Esophagus squamous epithelium (tissue), 5 donors: ENCODE measurements around the gene PDGFD. TPM values are rescaled to one million over a fixed set of nuclear protein-coding genes. Genes with fewer than 3 reads are reported as not detected.

Source experiments
- DNase-seq: peaks from one replicate; lab custom pipeline; 2025; lab: John Stamatoyannopoulos, UW
- H3K27ac ChIP-seq, 4 donors: fragments of 200-600 bp; sonication (generic); one replicate each; pipeline ENCODE4 v1.5.1; 2016 to 2019; ENCODE audit warnings: mild to moderate bottlenecking in 1 of 4
- H3K27me3 ChIP-seq, 4 donors: fragments of 200-600 bp; sonication (generic); 1 replicate in 3 of 4; 2 replicates in 1 of 4; pipeline versions ENCODE4 v1.5.1 to v1.6.0; 2017 to 2021; ENCODE audit warnings: antibody characterized with exemption in 1 of 4
- H3K36me3 ChIP-seq, 3 donors: fragments of 200-600 bp; sonication (generic); one replicate each; pipeline ENCODE4 v1.5.1; 2016 to 2019
- H3K4me1 ChIP-seq, 3 donors: fragments of 200-600 bp; sonication (generic); one replicate each; pipeline ENCODE4 v1.5.1; 2017 to 2019
- H3K4me3 ChIP-seq, 4 donors: fragments of 200-600 bp; sonication (generic); 1 replicate in 3 of 4; 2 replicates in 1 of 4; pipeline ENCODE4 v1.5.1; 2016 to 2019; ENCODE audit warnings: mild to moderate bottlenecking in 2 of 4, moderate library complexity in 1 of 4
- H3K9me3 ChIP-seq, 3 donors: fragments of 200-600 bp; sonication (generic); one replicate each; pipeline ENCODE4 v1.5.1; 2016 to 2019
- CTCF ChIP-seq, 6 experiments: fragments of 450-650 bp in 4 of 6; fragments of 200-600 bp in 2 of 6; sonication (generic) in 2 of 6; IDR thresholded peaks; one replicate each; pipeline ENCODE4 v1.5.1; 2016 to 2019; ENCODE audit warnings: antibody characterized with exemption in 6 of 6, mild to moderate bottlenecking in 4 of 6, moderate library complexity in 4 of 6
- POLR2A ChIP-seq, 4 donors: fragments of 450-650 bp; IDR thresholded peaks; one replicate each; pipeline ENCODE4 v1.6.1; 2017; ENCODE audit warnings: antibody characterized with exemption in 4 of 4, mild to moderate bottlenecking in 4 of 4, moderate library complexity in 3 of 4
- WGBS, 2 donors: methylation state at CpG; one replicate each; pipeline ENCODE4 v1.1.5; 2018; 5-methylcytosine and 5-hydroxymethylcytosine counted together
- intact Hi-C: fragments of 100-400 bp; cut with DNase I; formaldehyde crosslinking; loops from one replicate; pipeline ENCODE4 v1.15.0; 2022
- total RNA-seq, 4 donors: library from RNA; depleted of rRNA; stranded (reverse); fragments of >200 nt; gene quantifications; one replicate each; pipeline ENCODE4 v1.1.0, GENCODE V29; 2016
- donor health status: DM: yes; HTN: yes; CAD: no.

The PDGFD gene
- total RNA-seq, 4 donors from 2014 or later: 0.27 to 1.9 (median 1.1) TPM

DNA sequence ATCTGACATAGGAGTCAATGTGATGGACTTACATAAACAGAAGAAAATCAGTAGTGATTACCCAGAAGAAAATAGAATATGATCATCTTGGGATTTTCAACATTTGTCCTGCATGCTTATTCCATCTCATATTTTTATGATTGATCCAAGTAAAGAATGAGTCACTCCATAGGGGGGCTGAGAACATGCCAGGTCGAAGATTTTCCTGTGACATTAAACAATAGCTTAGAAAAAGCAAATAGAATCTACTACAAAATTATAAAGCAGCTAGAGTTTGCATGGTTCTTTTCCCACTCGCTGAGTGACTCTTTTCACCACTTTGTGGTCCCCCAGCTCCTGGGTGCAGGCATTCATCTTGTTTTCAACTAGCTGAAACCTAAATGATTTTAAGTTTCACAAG is 71.2 kb downstream of the PDGFD start:
- no peak for DNase-seq
- Histone ChIP-seq H3K4me3 (no peak overlapping the region), H3K27me3 (no peaks in the 10 kb centered on the region), H3K27ac (no peak overlapping the region), H3K9me3 (no peaks in the 10 kb centered on the region), H3K36me3 (no peaks in the 10 kb centered on the region), H3K4me1 (no peaks in the 10 kb centered on the region)
- intact Hi-C loops: no loop called here
- TF ChIP-seq CTCF (IDR thresholded peaks at IDR 0.05) (no peak), POLR2A (IDR thresholded peaks at IDR 0.05) (no peak)
- WGBS, 2 donors: 63 to 64% methylated on average over 2 of the region's 2 CpGs

- Histone ChIP-seq H3K9me3 (no peaks in the 10 kb centered on the region), H3K4me3 (no peak overlapping the region), H3K36me3 (no peaks in the 10 kb centered on the region), H3K4me1 (no peaks in the 10 kb centered on the region), H3K27ac (no peak overlapping the region), H3K27me3 (no peaks in the 10 kb centered on the region)
- 61 to 62% methylated on average over 4 of the region's 4 CpGs for WGBS, 2 donors
- TF ChIP-seq POLR2A (IDR thresholded peaks at IDR 0.05): no peak
- TF ChIP-seq CTCF (IDR thresholded peaks at IDR 0.05): no peak
- intact Hi-C loops: no loop called here
- no peak for DNase-seq
Observed at GRCh38 chr11:104091281-104092096, 72.5 kb downstream of the PDGFD start.

DNA sequence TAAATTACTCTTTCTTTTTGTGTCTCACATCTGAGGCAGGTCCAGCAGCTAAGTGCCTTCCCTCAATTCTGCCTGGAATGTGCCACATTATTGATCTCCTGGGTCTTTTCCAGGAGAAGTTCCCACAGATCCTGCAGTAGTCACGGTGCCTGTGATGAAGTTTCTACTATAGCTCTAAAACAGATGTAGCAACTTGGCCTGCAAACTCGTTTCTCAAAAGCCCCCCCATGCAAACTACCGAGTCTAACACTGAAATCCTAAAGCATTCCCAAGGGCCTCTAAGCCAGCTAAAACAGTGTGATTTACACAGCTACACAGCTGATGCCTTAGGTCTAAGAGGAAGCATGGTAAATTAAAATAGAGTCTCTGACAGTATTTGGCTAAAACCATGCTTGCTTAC is 73.2 kb downstream of the PDGFD start:
- H3K36me3 ChIP-seq: no peaks in the 10 kb centered on the region
- H3K27ac ChIP-seq: no peak overlapping the region
- WGBS, 2 donors: 47 to 60% methylated on average over 3 of the region's 3 CpGs
- intact Hi-C loops: no loop called here
- DNase-seq: no peak
- no peak overlapping the region for H3K4me3 ChIP-seq
- no peaks in the 10 kb centered on the region for H3K4me1 ChIP-seq
- no peaks in the 10 kb centered on the region for H3K9me3 ChIP-seq
- H3K27me3 ChIP-seq: no peaks in the 10 kb centered on the region
- no peak for TF ChIP-seq POLR2A (IDR thresholded peaks at IDR 0.05)
- TF ChIP-seq CTCF (IDR thresholded peaks at IDR 0.05): no peak

DNA sequence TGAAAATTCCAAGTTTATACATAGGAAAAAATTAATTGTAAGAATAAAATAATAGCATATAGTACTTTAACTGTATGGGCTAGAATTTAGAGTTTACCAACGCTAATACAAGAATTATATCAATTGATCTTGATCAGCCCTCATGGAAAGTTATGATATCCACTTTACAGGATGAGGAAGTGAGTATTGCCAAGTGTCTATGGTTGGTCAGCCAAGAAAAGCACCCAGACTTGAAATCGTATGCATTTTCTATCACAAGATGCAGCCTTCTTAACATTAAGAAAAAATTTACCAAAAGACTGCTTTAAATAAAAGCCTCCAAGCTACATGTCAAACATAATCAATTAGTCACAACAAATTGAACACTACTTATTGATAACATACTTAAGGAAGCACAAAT is 74.5 kb downstream of the PDGFD start:
- 55 to 78% methylated on average over 2 of the region's 2 CpGs for WGBS, 2 donors
- Histone ChIP-seq H3K27me3 (no peaks in the 10 kb centered on the region), H3K36me3 (no peaks in the 10 kb centered on the region), H3K27ac (no peak overlapping the region), H3K4me3 (no peak overlapping the region), H3K4me1 (no peaks in the 10 kb centered on the region), H3K9me3 (no peaks in the 10 kb centered on the region)
- intact Hi-C loops: no loop called here
- no peak for DNase-seq
- no peak for TF ChIP-seq POLR2A (IDR thresholded peaks at IDR 0.05)

DNA sequence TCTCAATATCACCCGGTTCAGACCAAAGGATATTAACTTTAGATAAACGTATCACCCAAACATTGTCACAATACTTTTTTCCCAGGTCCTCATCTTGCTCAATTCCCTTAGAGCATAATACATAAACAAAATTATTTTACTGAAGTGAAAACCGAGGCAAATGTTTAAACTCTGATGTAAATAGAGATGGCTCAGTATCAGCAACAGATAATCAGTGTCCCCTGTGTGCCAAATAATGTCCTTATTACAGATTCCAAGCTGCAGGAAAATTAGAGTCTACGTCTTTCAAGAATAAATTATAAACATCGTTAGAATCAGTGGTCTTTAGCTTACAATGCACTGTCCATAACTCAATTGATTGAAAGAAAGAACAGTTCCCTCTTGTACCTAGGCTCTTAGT is 77.3 kb downstream of the PDGFD start:
- no peaks in the 10 kb centered on the region for H3K36me3 ChIP-seq
- H3K4me3 ChIP-seq: no peak overlapping the region
- no peak overlapping the region for H3K27ac ChIP-seq
- H3K9me3 ChIP-seq: no peaks in the 10 kb centered on the region
- intact Hi-C loops: no loop called here
- no peaks in the 10 kb centered on the region for H3K4me1 ChIP-seq
- H3K27me3 ChIP-seq: no peaks in the 10 kb centered on the region
- 50 to 54% methylated on average over 5 of the region's 5 CpGs for WGBS, 2 donors
- TF ChIP-seq POLR2A (IDR thresholded peaks at IDR 0.05): no peak
- TF ChIP-seq CTCF (IDR thresholded peaks at IDR 0.05): no peak
- no peak for DNase-seq
